ENCODE data around the gene RILP. TPM values are rescaled to one million over a fixed set of nuclear protein-coding genes. Genes with fewer than 3 reads are reported as not detected.

RILP gene
- total RNA-seq, 1 donor from 2014 or later, result 8.1 TPM

DNA sequence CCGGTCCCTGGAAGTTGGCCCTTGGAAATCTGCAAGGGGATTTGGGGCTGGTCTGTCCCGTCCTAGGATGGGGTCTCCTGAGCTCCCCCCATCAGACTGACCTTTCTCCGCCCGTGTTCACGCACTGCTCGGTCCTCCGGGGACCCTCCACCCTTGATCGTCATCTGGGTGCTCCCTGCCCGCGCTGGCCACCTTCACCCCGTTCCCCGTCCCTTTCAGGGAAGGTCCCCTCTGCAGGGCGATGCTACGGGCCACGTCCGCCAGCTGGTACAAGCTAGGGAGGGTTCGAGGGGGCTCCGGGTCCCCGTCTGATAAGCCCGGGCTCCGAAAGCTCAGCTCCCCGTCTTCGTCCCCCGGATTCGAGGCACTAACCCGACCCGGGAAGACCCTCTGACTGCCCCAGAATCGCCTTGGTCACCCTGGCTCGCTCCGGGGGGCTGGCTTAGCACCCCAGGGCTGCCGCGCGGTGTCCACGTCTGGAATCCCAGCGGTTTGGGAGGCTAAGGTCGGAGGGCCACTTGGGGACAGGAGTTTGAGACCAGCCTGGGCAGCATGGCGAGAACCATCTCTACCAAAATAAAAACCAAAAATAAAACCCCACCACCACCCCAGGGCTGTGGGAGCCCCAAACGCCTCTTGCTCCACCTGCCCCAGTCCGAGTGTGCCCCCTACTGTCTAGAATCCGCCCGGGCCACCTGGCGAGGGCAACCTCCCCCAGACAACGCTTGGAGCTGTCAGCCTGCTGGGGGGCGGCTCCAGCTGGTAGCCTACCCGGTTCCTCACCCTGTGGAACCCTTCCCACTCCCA, 20.0 kb downstream of the RILP start:
- DNase-seq, result no peak

DNA sequence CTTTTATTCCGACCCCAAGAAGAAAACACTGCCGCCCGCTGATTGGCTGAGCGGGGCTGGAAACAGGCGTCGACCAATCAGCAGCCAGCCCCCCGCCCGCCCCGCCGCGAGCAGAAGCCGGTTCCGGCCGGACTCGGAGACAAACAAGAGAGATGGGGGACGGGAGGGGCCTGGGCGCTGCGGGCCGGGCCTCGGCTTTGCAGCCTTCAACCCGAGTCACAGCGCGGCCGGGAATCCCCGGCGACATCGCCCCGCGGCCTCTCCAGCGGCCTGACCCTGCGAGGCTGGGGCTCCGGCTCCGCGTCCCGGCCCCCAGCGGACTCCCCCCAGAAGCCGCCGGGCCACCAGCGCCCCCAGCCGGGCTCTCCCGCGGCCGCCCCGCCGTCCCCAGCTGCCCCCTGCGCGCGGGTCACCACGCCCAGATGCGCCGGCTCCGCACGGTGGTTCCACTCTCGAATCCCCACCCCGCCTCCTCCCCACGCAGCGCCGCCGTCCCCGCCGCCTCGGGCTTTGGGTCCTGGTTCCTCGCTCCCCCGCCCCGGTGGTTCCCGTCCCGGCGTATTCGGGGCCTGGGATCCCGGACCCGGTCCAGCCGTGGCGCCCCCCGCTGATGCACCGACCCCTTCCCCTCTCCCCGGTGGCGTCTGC, 20.7 kb downstream of the RILP start:
- peak; percentile 68 for DNase-seq

- DNase-seq, result peak; percentile 40
Observed at GRCh38 chr17:1627982-1628855, 21.4 kb downstream of the RILP start, which contains the start of gene SLC43A2. Gene SLC43A2 (minus strand): TSS chr17:1628834. CDS start chr17:1627874, 960 bp downstream.

DNA sequence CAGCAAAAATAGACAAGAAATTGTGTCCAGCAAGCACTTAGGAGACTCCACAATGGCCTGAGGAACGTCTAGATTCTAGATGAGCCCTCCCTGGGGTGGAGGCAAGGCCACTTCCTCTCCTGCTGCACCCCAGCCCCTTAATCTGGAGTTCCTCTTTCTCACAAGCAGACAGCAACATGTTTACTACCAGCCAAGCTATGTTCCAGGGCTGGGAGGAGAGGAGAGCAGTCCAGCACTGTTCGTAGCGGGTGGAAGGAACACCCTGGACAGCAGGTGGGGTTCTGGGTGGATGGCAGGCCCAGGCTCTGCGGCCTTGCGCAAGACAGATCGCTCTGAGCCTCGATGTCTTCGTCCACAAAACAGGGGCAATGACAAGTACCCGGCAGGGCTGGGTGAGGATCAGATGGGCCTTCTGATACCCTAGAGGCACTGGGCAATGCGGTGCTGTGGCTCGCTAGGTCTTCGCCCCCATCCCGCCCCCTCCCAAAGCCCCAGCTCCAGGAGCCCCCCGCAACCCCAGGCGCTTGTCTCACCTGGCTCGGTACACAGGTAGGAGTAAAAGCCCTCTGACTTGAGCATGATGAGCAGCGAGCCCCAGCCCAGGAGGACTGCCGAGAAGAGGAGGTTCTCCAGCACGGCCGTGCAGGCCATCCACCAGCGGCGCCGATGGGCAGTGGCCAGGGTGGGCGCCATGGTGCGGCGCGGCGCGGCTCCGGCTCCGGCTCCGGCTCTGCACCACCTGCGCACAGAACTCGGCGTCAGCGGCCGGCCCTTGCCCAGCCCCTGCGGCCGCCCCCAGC, 22.3 kb downstream of the RILP start:
- DNase-seq, result no peak

- no peak for DNase-seq
Observed at GRCh38 chr17:1626333-1626732, 23.3 kb downstream of the RILP start.

DNA sequence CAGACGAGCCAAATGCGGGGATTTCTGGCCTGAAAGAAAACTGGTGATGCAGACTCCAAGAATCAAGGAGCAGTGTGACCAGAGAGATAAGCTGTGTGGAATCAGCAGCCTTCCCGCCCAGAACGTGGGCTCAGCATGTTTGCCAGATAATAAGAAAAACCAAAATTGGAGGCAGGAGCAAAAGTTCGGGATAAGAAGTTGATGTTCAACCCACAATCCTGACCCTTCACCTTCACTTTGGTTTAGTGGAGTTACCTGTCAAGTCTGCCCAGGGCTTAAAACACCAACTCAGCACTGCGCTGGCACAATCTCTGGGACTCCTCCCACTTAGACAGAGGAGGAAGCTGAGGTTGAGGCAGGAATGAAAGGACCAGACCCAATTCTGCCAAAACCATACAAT, 24.1 kb downstream of the RILP start:
- no peak for DNase-seq

DNA sequence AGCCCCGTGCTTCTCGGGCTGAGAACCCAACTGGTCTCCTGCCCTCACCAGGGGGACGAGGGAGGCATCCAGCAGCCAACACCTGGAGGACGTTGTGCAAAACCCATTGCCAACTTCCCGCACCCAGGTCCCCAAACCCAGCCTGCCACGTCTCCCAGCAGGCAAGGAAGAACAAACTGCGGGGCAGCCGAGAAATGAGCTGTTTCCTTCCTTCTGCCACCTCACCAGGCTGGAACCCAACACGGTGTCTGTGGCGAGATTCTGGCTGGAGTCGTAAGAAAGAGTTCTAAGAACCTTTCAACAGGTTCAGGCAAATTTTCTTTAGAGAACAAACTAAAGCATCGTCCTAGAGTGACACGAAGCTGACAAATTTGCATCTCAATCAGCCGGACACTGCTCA, 24.6 kb downstream of the RILP start:
- no peak for DNase-seq

- DNase-seq, result no peak
Observed at GRCh38 chr17:1624650-1625049, 25.0 kb downstream of the RILP start.

DNA sequence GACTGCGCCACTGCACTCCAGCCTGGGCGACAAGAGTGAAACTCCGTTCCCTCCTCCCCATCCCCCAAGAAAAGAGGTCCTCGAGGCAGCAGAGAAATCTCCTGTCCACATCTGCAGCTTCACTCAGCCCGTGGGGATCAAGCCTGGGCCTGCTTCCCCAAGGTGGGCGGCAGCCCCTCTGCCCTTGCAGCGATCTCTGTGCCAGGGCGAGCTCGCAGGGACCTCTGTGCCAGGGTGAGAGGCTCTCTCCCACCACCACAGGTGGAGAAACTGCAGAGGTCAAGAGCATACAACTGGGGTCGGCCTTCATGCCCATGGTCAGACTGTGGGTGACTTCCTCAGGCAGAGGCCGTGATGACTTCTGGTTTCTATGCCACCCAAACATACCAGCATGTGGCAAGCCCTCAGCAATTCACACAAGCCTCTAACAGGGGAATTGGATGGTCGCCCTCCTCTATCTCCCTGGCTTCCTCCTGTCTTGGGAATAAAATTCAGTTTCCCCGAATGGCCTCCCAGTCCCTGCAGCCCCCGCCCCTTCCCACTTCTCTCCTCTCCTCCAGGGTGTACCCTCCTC, 26.5 kb downstream of the RILP start:
- no peak for DNase-seq

DNA sequence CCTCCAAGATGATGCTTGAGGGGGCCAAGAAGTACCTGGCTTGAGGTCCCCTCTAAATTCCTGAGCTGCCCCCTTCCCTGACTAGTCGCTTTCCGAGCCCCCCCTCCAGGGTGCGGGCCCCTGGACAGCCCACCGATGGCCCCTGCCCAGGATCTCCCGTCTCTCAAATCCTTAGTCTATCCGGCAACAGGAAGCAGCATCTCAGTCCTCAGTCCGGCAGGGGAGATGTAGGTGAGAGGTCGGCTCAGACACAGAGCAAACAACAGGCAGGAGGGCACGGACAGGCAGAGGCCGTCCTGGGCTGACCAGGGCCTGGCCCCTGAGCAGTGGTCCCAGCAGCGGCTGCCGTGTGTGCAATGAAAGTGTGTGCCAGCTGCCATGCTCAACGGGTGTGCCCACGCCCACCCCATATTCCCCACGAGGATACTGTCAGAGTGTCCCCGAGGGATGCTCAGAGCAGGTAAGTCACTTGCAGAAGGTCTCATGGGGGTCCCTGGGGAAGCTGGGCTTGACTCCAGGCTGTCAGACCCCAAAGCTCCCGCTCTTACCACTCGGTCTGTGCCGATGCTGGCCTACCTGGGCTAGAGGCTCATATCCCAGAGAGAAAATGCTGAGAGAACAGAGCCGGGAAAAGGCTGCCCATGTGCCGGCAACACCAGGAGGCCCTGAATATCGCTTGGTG, 28.3 kb downstream of the RILP start:
- DNase-seq, result no peak

- DNase-seq, result no peak
Observed at GRCh38 chr17:1620486-1620885, 29.2 kb downstream of the RILP start.

DNA sequence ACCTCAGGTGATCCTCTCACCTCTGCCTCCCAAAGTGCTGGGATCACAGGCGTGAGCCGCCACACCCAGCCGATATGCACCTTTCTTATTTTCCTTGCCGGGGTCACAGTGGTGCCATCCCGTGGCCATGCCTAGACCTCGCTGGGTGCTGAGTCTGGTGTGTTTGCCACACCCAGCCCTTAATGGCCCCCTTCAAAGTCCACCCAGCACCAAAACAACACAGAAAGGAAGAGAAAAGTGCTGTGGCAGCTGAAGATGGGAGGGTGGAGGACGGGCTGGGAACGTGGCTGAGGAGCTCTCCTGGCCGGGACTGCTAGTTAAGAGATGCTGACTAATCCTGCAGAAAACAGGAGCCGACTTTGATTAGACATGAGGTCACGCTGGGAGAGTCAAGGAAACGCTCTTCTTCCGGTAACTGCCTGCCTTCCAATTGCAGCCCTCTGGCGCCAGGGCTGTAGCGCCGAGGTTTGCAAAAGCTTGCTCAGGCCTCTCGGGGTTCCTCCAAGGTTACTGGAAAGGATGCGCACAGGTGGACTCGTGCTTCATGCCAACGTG, 32.0 kb downstream of the RILP start:
- no peak for DNase-seq

GRCh38 chr17:1616101-1616500, 33.6 kb downstream of the RILP start:
- peak; percentile 25 for DNase-seq

DNA sequence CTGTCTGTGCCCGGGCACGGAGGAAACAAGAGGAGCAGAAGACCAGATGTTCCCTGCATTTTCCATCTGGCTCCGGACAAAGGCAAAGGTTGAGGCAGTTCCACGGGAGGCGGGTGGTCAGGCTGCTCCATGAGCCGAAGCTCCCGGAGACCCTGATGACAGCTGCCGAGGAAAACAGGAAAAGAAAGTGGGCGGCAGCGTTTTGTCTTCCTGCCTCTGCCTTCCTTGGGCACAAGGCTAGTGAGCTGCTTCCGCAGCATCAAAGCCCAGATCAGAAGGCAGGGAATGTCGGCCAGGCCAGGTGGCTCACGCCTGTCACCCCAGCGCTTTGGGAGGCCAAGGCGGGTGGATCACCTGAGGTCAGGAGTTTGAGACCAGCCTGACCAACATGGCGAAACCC, 37.3 kb downstream of the RILP start:
- no peak for DNase-seq

DNA sequence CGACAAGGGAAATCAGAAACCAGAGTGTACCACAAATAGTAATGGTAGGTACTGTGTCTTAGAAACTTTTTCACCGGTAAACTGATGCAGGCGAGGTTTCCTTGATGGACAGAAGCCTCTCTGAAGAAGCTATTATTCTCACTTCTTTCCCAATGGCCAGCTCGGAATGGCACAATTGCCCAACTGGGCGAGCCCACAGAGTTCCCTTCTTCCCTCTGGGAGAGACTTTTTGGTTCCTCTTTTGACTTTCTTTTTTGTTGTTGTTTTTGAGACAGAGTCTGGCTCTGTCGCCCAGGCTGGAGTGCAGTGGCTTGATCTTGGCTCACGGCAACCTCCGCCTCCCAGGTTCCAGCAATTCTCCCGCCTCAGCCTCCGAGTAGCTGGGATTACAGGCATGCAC, 38.0 kb downstream of the RILP start:
- no peak for DNase-seq

DNA sequence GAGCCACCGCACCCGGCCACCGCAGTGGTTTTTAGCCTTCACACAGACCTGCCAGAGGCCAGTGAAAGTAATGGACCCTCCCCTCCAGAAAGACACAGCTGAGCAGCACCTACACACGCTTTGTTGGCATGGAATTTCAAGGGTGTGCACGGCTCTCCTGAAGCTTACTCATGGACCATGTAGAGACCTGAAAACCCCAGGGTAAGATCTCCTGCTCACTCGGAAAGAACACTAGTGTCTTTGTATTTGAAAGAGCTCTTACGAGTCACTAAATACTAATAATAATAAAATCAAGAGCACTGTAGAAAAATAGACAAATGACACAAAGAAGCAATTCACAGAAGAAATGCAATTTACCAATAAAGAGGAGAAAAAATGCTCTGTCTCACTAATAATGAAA, 41.0 kb downstream of the RILP start:
- DNase-seq, result no peak

- DNase-seq, result no peak
Observed at GRCh38 chr17:1607971-1608320, 41.7 kb downstream of the RILP start.

GRCh38 chr17:1606352-1606985, 43.2 kb downstream of the RILP start:
- DNase-seq, result no peak

GRCh38 chr17:1605681-1606351, 43.9 kb downstream of the RILP start:
- DNase-seq, result no peak
